ENCODE results near the gene BMP7. TPM values are rescaled to one million over a fixed set of nuclear protein-coding genes. Genes with fewer than 3 reads are reported as not detected.

Gene BMP7
- total RNA-seq, 2 experiments from 2014 or later: not detected

DNA sequence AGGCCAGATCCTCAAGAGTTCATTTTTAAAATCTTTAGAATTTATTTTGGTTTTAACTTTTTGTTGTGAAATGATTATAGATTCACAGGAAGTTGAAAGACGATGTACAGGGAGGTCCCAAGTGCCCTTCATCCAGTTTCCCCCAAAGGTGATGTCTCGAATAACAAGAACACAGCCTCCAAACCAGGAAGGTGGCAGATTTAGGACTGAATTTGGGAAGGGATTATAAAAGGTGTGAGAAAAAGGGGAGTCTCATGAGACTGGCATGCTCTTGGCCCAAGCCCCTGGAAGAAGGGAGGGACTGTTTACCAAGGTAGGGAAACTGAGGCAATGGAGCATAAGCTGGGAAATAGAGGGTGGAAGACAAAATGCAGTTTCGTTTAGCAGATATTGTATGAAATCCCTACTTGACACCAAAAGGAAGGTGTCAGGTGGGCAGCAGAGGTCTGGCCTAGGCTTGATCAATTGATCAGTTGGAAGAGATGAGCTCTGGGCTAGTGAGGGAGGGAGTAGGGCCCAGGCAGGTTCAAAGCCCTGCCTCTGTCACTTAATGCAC is 81.2 kb downstream of the BMP7 start:
- H3K4me3 ChIP-seq (ENCODE audit: low read length): no peak overlapping the region
- H3K27me3 ChIP-seq (ENCODE audit: control insufficient read depth in 1 of 2, insufficient read depth in 2 of 2, low read length in 2 of 2): peaks cover 0 to 3% of the 10 kb centered on the region in 2 experiments
- peaks cover 0 to 13% of the 10 kb centered on the region in 2 experiments for H3K9me3 ChIP-seq (ENCODE audit: control insufficient read depth in 1 of 2, insufficient read depth in 1 of 2, low read length in 2 of 2)
- no peaks in the 10 kb centered on the region for H3K36me3 Mint-ChIP-seq (ENCODE audit: low read depth)
- ChIA-PET CTCF (no interaction called here), POLR2A (no interaction called here)
- DNase-seq (no peak), ATAC-seq (ENCODE audit: poor library complexity) (no peak)
- no peak overlapping the region for H3K4me3 Mint-ChIP-seq
- intact Hi-C loops (cut with DNase I, micrococcal nuclease): no loop called here
- no peaks in the 10 kb centered on the region for H3K9me3 Mint-ChIP-seq
- no peaks in the 10 kb centered on the region for H3K4me1 Mint-ChIP-seq (ENCODE audit: low read depth)
- no peaks in the 10 kb centered on the region for H3K4me1 ChIP-seq (ENCODE audit: insufficient read depth, low read length)
- H3K27ac Mint-ChIP-seq: no peak overlapping the region
- H3K27ac ChIP-seq (ENCODE audit: low read depth in 1 of 2, low read length in 2 of 2): no peak overlapping the region
- no peak for TF ChIP-seq CTCF (IDR thresholded peaks at IDR 0.05)
- peaks cover 15% of the 10 kb centered on the region for H3K27me3 Mint-ChIP-seq
- no peaks in the 10 kb centered on the region for H3K36me3 ChIP-seq (ENCODE audit: insufficient read depth, low read length)

GRCh38 chr20:57183457-57184009 is 82.9 kb downstream of the BMP7 start:
- Mint-ChIP-seq H3K9me3 (no peaks in the 10 kb centered on the region), H3K36me3 (ENCODE audit: low read depth) (no peaks in the 10 kb centered on the region), H3K4me1 (ENCODE audit: low read depth) (no peaks in the 10 kb centered on the region), H3K4me3 (no peak overlapping the region), H3K27me3 (peaks cover 26% of the 10 kb centered on the region), H3K27ac (no peak overlapping the region)
- Histone ChIP-seq H3K27me3 (ENCODE audit: control insufficient read depth in 1 of 2, insufficient read depth in 2 of 2, low read length in 2 of 2) (peaks cover 0 to 7% of the 10 kb centered on the region in 2 experiments), H3K4me3 (ENCODE audit: low read length) (no peak overlapping the region), H3K27ac (ENCODE audit: low read depth in 1 of 2, low read length in 2 of 2) (no peak overlapping the region), H3K9me3 (ENCODE audit: control insufficient read depth in 1 of 2, insufficient read depth in 1 of 2, low read length in 2 of 2) (peaks cover 0 to 22% of the 10 kb centered on the region in 2 experiments), H3K4me1 (ENCODE audit: insufficient read depth, low read length) (no peaks in the 10 kb centered on the region), H3K36me3 (ENCODE audit: insufficient read depth, low read length) (no peaks in the 10 kb centered on the region)
- ChIA-PET CTCF (no interaction called here), POLR2A (no interaction called here)
- DNase-seq (no peak), ATAC-seq (ENCODE audit: poor library complexity) (no peak)
- no peak for TF ChIP-seq CTCF (IDR thresholded peaks at IDR 0.05)
- intact Hi-C loops (cut with DNase I, micrococcal nuclease): no loop called here

- Mint-ChIP-seq H3K36me3 (ENCODE audit: low read depth) (no peaks in the 10 kb centered on the region), H3K27me3 (peaks cover 39% of the 10 kb centered on the region), H3K27ac (no peak overlapping the region), H3K9me3 (no peaks in the 10 kb centered on the region), H3K4me3 (no peak overlapping the region), H3K4me1 (ENCODE audit: low read depth) (no peaks in the 10 kb centered on the region)
- TF ChIP-seq CTCF (IDR thresholded peaks at IDR 0.05): no peak
- no peaks in the 10 kb centered on the region for H3K36me3 ChIP-seq (ENCODE audit: insufficient read depth, low read length)
- H3K27me3 ChIP-seq (ENCODE audit: control insufficient read depth in 1 of 2, insufficient read depth in 2 of 2, low read length in 2 of 2): peaks cover 0 to 7% of the 10 kb centered on the region in 2 experiments
- H3K4me3 ChIP-seq (ENCODE audit: low read length): no peak overlapping the region
- no peak overlapping the region for H3K27ac ChIP-seq (ENCODE audit: low read depth in 1 of 2, low read length in 2 of 2)
- ATAC-seq (ENCODE audit: poor library complexity) (no peak), DNase-seq (no peak)
- intact Hi-C loops (cut with DNase I, micrococcal nuclease): no loop called here
- CTCF ChIA-PET: no interaction called here
- H3K4me1 ChIP-seq (ENCODE audit: insufficient read depth, low read length): no peaks in the 10 kb centered on the region
- peaks cover 0 to 32% of the 10 kb centered on the region in 2 experiments for H3K9me3 ChIP-seq (ENCODE audit: control insufficient read depth in 1 of 2, insufficient read depth in 1 of 2, low read length in 2 of 2)
- POLR2A ChIA-PET: interaction anchor here (0.6 kb wide), 1 partner anchor 32 kb away, joined by 8 read pairs; no protein-coding TSS in a partner anchor
These were observed 84.8 kb downstream of the BMP7 start for GRCh38 chr20:57181639-57182038.

Measured in CD4-positive, alpha-beta T cell (primary cell).